SK-N-SH (cell line): ENCODE data around the gene RFX4.

ENCODE experiments used
- POLR2AphosphoS5 ChIP-seq: IDR thresholded peaks from 2 replicates; pipeline ENCODE4 v1.6.1; 2012; ENCODE audit warnings: low read depth, low read length
- RCOR1 ChIP-seq: fragments of 150-350 bp; IDR thresholded peaks from 2 replicates; pipeline ENCODE4 v1.6.1; 2017; ENCODE audit warnings: antibody characterized with exemption, low read length
- SMC3 ChIP-seq: IDR thresholded peaks from 2 replicates; pipeline ENCODE4 v1.6.1; 2012; ENCODE audit warnings: low read depth, low read length, improper control_type of control experiment
- TF ChIP-seq, protein P1 (sequence below): IDR thresholded peaks from 2 replicates; pipeline ENCODE4 v1.4.0; 2012; ENCODE audit warnings: low read depth
- TF ChIP-seq, protein P2 (sequence below): fragments of 200-600 bp; sonication (generic); IDR thresholded peaks from 2 replicates; pipeline ENCODE4 v1.6.1; 2017; ENCODE audit warnings: antibody characterized with exemption, mild to moderate bottlenecking, moderate library complexity

DNA sequence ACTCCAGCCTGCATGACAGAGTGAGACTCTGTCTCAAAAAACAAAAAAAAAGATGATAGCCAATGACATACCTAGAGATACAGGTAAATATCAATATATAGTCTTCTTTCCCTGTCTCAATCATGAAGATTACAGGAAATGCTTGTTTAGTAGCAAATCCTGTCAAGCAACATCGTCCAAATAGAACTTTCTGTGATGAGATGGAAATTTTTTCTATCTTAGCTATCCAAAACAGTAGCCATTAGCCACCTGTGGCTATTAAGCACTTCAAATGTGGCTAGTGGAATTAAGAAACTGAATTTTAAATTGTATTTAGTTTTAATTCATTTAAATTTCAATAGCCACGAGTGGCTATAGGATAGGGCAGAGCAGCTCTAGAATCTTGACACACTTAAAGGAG, 158.4 kb downstream of the RFX4 start:
- TF ChIP-seq SMC3 (no peak), RCOR1 (no peak), POLR2AphosphoS5 (no peak)
- TF ChIP-seq, protein P1, sequence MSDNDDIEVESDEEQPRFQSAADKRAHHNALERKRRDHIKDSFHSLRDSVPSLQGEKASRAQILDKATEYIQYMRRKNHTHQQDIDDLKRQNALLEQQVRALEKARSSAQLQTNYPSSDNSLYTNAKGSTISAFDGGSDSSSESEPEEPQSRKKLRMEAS = no peak
- TF ChIP-seq, protein P2, sequence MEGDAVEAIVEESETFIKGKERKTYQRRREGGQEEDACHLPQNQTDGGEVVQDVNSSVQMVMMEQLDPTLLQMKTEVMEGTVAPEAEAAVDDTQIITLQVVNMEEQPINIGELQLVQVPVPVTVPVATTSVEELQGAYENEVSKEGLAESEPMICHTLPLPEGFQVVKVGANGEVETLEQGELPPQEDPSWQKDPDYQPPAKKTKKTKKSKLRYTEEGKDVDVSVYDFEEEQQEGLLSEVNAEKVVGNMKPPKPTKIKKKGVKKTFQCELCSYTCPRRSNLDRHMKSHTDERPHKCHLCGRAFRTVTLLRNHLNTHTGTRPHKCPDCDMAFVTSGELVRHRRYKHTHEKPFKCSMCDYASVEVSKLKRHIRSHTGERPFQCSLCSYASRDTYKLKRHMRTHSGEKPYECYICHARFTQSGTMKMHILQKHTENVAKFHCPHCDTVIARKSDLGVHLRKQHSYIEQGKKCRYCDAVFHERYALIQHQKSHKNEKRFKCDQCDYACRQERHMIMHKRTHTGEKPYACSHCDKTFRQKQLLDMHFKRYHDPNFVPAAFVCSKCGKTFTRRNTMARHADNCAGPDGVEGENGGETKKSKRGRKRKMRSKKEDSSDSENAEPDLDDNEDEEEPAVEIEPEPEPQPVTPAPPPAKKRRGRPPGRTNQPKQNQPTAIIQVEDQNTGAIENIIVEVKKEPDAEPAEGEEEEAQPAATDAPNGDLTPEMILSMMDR = no peak
